ENCODE data around the gene LAMA2. TPM values are rescaled to one million over a fixed set of nuclear protein-coding genes. Genes with fewer than 3 reads are reported as not detected.

Gene LAMA2
- total RNA-seq, 1 experiment from 2014 or later: 0.28 TPM

DNA sequence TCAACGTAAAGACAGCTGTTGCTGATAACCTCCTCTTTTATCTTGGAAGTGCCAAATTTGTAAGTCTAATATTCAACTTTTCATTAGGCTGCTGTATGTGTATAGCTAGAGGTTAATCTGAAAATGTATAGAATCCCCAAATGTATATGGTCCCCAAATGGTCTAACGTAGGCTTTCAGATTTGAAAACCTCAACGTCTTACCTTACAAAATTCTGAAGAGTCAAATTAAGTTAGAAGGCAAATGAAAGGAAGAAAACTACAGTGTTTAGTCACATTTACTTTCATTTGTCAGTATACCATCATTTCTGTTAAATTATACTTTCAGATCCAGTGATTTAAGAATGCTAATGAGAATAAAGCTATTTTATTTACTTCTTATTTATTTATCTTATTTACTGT, 570.1 kb downstream of the LAMA2 start:
- no TSS peak for BruUV-seq (replicated peaks)
- H3K27ac ChIP-seq (ENCODE audit: low read length): no peak overlapping the region
- DNase-seq (ENCODE audit: low read depth, low spot score): no peak
- TF ChIP-seq, protein P1, sequence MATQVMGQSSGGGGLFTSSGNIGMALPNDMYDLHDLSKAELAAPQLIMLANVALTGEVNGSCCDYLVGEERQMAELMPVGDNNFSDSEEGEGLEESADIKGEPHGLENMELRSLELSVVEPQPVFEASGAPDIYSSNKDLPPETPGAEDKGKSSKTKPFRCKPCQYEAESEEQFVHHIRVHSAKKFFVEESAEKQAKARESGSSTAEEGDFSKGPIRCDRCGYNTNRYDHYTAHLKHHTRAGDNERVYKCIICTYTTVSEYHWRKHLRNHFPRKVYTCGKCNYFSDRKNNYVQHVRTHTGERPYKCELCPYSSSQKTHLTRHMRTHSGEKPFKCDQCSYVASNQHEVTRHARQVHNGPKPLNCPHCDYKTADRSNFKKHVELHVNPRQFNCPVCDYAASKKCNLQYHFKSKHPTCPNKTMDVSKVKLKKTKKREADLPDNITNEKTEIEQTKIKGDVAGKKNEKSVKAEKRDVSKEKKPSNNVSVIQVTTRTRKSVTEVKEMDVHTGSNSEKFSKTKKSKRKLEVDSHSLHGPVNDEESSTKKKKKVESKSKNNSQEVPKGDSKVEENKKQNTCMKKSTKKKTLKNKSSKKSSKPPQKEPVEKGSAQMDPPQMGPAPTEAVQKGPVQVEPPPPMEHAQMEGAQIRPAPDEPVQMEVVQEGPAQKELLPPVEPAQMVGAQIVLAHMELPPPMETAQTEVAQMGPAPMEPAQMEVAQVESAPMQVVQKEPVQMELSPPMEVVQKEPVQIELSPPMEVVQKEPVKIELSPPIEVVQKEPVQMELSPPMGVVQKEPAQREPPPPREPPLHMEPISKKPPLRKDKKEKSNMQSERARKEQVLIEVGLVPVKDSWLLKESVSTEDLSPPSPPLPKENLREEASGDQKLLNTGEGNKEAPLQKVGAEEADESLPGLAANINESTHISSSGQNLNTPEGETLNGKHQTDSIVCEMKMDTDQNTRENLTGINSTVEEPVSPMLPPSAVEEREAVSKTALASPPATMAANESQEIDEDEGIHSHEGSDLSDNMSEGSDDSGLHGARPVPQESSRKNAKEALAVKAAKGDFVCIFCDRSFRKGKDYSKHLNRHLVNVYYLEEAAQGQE (IDR thresholded peaks at IDR 0.05; ENCODE audit: insufficient read depth in 1 of 2, low read depth in 2 of 2, low read length in 1 of 2): no peak
- TF ChIP-seq POLR2AphosphoS5 (IDR thresholded peaks at IDR 0.05; ENCODE audit: low read depth, low read length) (no peak), SIN3A (IDR thresholded peaks at IDR 0.05; ENCODE audit: borderline replicate concordance, insufficient read depth, low read depth, low read length) (no peak), CTCF (IDR thresholded peaks at IDR 0.05) (no peak), TCF7L2 (IDR thresholded peaks at IDR 0.05; ENCODE audit: low read depth, low read length) (no peak)
- no peaks in the 10 kb centered on the region for H3K27me3 ChIP-seq (ENCODE audit: control insufficient read depth, insufficient read depth, low read length)
- no peaks in the 10 kb centered on the region for H3K4me1 ChIP-seq (ENCODE audit: control insufficient read depth, insufficient read depth, low read length)
- in situ Hi-C loops (cut with HindIII; ENCODE audit: low pct_unique_long_range_greater_than_20kb, low sequenced_read_pairs) (no loop called here), intact Hi-C loops (cut with micrococcal nuclease; ENCODE audit: unreplicated experiment) (no loop called here)
- H3K9me3 ChIP-seq (ENCODE audit: control insufficient read depth, insufficient read depth, low read depth, low read length): no peaks in the 10 kb centered on the region
- H3K4me3 ChIP-seq (ENCODE audit: low read depth in 2 of 2, low read length in 2 of 2): no peak overlapping the region
- no peaks in the 10 kb centered on the region for H3K36me3 ChIP-seq (ENCODE audit: control insufficient read depth, insufficient read depth, low read length)
- no peak for ATAC-seq
- CTCF ChIA-PET: no interaction called here
- POLR2A ChIA-PET: no interaction called here

GRCh38 chr6:129454488-129454887, 571.5 kb downstream of the LAMA2 start:
- no TSS peak for BruUV-seq (replicated peaks)
- in situ Hi-C loops (cut with HindIII; ENCODE audit: low pct_unique_long_range_greater_than_20kb, low sequenced_read_pairs): no loop called here
- Histone ChIP-seq H3K9me3 (ENCODE audit: control insufficient read depth, insufficient read depth, low read depth, low read length) (no peaks in the 10 kb centered on the region), H3K4me1 (ENCODE audit: control insufficient read depth, insufficient read depth, low read length) (no peaks in the 10 kb centered on the region), H3K27me3 (ENCODE audit: control insufficient read depth, insufficient read depth, low read length) (no peaks in the 10 kb centered on the region), H3K27ac (ENCODE audit: low read length) (no peak overlapping the region), H3K36me3 (ENCODE audit: control insufficient read depth, insufficient read depth, low read length) (no peaks in the 10 kb centered on the region), H3K4me3 (ENCODE audit: low read depth in 2 of 2, low read length in 2 of 2) (no peak overlapping the region)
- ATAC-seq (no peak), DNase-seq (ENCODE audit: low read depth, low spot score) (no peak)
- no peak for TF ChIP-seq CTCF (IDR thresholded peaks at IDR 0.05)
- no peak for TF ChIP-seq TCF7L2 (IDR thresholded peaks at IDR 0.05; ENCODE audit: low read depth, low read length)
- TF ChIP-seq, protein P1 (IDR thresholded peaks at IDR 0.05; ENCODE audit: insufficient read depth in 1 of 2, low read depth in 2 of 2, low read length in 1 of 2): no peak
- TF ChIP-seq SIN3A (IDR thresholded peaks at IDR 0.05; ENCODE audit: borderline replicate concordance, insufficient read depth, low read depth, low read length): no peak
- no peak for TF ChIP-seq POLR2AphosphoS5 (IDR thresholded peaks at IDR 0.05; ENCODE audit: low read depth, low read length)
- intact Hi-C loops (cut with micrococcal nuclease; ENCODE audit: unreplicated experiment): no loop called here
- CTCF ChIA-PET: no interaction called here
- POLR2A ChIA-PET: no interaction called here
